Endodermal cell (in vitro differentiated cells): Measurements from ENCODE around the gene MYH7B. TPM values are rescaled to one million over a fixed set of nuclear protein-coding genes. Genes with fewer than 3 reads are reported as not detected.

ENCODE experiments used
- DNase-seq: peaks from one replicate; pipeline ENCODE4 v3.0.0-alpha.2; 2017
- H3K27ac ChIP-seq: 2 replicates; pipeline ENCODE4 v1.5.1; 2013; ENCODE audit warnings: mild to moderate bottlenecking, low read depth, low read length, moderate library complexity
- H3K27me3 ChIP-seq: 2 replicates; pipeline ENCODE4 v1.6.1; 2013; ENCODE audit warnings: mild to moderate bottlenecking, low read length, moderate library complexity; ENCODE audit not compliant: insufficient read depth, control insufficient read depth, poor library complexity, severe bottlenecking
- H3K36me3 ChIP-seq: 2 replicates; pipeline ENCODE4 v1.7.0; 2013; ENCODE audit warnings: mild to moderate bottlenecking, low read length, moderate library complexity; ENCODE audit not compliant: control insufficient read depth, insufficient read depth
- H3K4me1 ChIP-seq: one replicate; pipeline ENCODE4 v1.7.0; 2013; ENCODE audit warnings: low read length; ENCODE audit not compliant: control insufficient read depth, insufficient read depth
- H3K4me3 ChIP-seq: 2 replicates; pipeline ENCODE4 v1.5.1; 2013; ENCODE audit warnings: mild to moderate bottlenecking, low read length, moderate library complexity
- H3K9ac ChIP-seq: 2 replicates; pipeline ENCODE4 v1.6.1; 2013; ENCODE audit warnings: mild to moderate bottlenecking, low read length, moderate library complexity; ENCODE audit not compliant: poor library complexity, severe bottlenecking; ENCODE audit errors: extremely low read depth
- H3K9me3 ChIP-seq: 2 replicates; pipeline ENCODE4 v1.6.1; 2013; ENCODE audit warnings: mild to moderate bottlenecking, low read length, moderate library complexity; ENCODE audit not compliant: control insufficient read depth
- H3K27ac Mint-ChIP-seq: 2 replicates; pipeline ENCODE4 v1.8.0; 2020; ENCODE audit warnings: mixed read lengths
- H3K27me3 Mint-ChIP-seq: 2 replicates; pipeline ENCODE4 v1.8.0; 2021; ENCODE audit warnings: mild to moderate bottlenecking, mixed read lengths; ENCODE audit not compliant: insufficient read depth
- H3K36me3 Mint-ChIP-seq: 2 replicates; pipeline ENCODE4 v1.8.0; 2020; ENCODE audit warnings: low read depth, mixed read lengths
- H3K4me1 Mint-ChIP-seq: 2 replicates; pipeline ENCODE4 v1.8.0; 2020; ENCODE audit warnings: mixed read lengths
- H3K4me3 Mint-ChIP-seq: 2 replicates; pipeline ENCODE4 v1.8.0; 2020; ENCODE audit warnings: mild to moderate bottlenecking, moderate library complexity, mixed read lengths
- H3K9me3 Mint-ChIP-seq: 2 replicates; pipeline ENCODE4 v1.8.0; 2020; ENCODE audit warnings: mild to moderate bottlenecking, mixed read lengths
- CTCF ChIP-seq: fragments of 200-600 bp; sonication (generic); conservative IDR thresholded peaks from 2 replicates; pipeline ENCODE4 v1.5.0; 2021; ENCODE audit warnings: antibody characterized with exemption, mild to moderate bottlenecking
- WGBS, 2 experiments: methylation state at CpG; one replicate each; pipeline versions ENCODE4 v1.1.5 to v1.1.7; 2013; ENCODE audit warnings: missing lambda C conversion rate in 2 of 2, mixed read lengths in 1 of 2; ENCODE audit not compliant: insufficient coverage in 1 of 2, insufficient read length in 1 of 2; 5-methylcytosine and 5-hydroxymethylcytosine counted together
- total RNA-seq, 2 donors: library from RNA; stranded (reverse); fragmentation: NEBNext Ultra II Directional in 1 of 2; extraction: Animal tissue kit (Norgen Biotek cat#: 25700) in 1 of 2; gene quantifications; 2 replicates in 1 of 2; 3 replicates in 1 of 2; pipeline ENCODE4 v1.2.1, GENCODE V29; 2021

The MYH7B gene
- total RNA-seq, 2 donors from 2014 or later: 0.37 to 0.49 TPM

GRCh38 chr20:34915749-34916455 lies 39.8 kb upstream of the MYH7B start:
- Histone ChIP-seq H3K9ac (no peak overlapping the region), H3K27ac (no peak overlapping the region), H3K4me1 (peaks cover 4% of the 10 kb centered on the region), H3K9me3 (no peaks in the 10 kb centered on the region), H3K36me3 (no peaks in the 10 kb centered on the region), H3K27me3 (no peaks in the 10 kb centered on the region), H3K4me3 (no peak overlapping the region)
- H3K4me1 Mint-ChIP-seq: peaks cover 6% of the 10 kb centered on the region
- no peak overlapping the region for H3K27ac Mint-ChIP-seq
- no peaks in the 10 kb centered on the region for H3K27me3 Mint-ChIP-seq
- DNase-seq: no peak
- WGBS, 2 experiments: 89 to 100% methylated on average over 2 to 3 of the region's 4 CpGs
- no peaks in the 10 kb centered on the region for H3K9me3 Mint-ChIP-seq
- H3K4me3 Mint-ChIP-seq: no peak overlapping the region
- peaks cover 19% of the 10 kb centered on the region for H3K36me3 Mint-ChIP-seq
- no peak for TF ChIP-seq CTCF

- H3K36me3 ChIP-seq: no peaks in the 10 kb centered on the region
- H3K9ac ChIP-seq: no peak overlapping the region
- peaks cover 4% of the 10 kb centered on the region for H3K4me1 ChIP-seq
- Mint-ChIP-seq H3K27ac (no peak overlapping the region), H3K4me3 (no peak overlapping the region), H3K27me3 (no peaks in the 10 kb centered on the region), H3K9me3 (no peaks in the 10 kb centered on the region), H3K4me1 (peaks cover 6% of the 10 kb centered on the region), H3K36me3 (peaks cover 19% of the 10 kb centered on the region)
- H3K27ac ChIP-seq: no peak overlapping the region
- WGBS, 2 experiments: 92% methylated on average over 2 of the region's 2 CpGs
- H3K27me3 ChIP-seq: no peaks in the 10 kb centered on the region
- DNase-seq: no peak
- no peaks in the 10 kb centered on the region for H3K9me3 ChIP-seq
- no peak for TF ChIP-seq CTCF
- H3K4me3 ChIP-seq: no peak overlapping the region
Measured at GRCh38 chr20:34916774-34917354, 38.8 kb upstream of the MYH7B start.

- Mint-ChIP-seq H3K9me3 (no peaks in the 10 kb centered on the region), H3K4me1 (peaks cover 6% of the 10 kb centered on the region), H3K27ac (no peak overlapping the region), H3K4me3 (no peak overlapping the region), H3K36me3 (peaks cover 21% of the 10 kb centered on the region), H3K27me3 (no peaks in the 10 kb centered on the region)
- no peak overlapping the region for H3K4me3 ChIP-seq
- no peak for TF ChIP-seq CTCF
- no peaks in the 10 kb centered on the region for H3K27me3 ChIP-seq
- H3K36me3 ChIP-seq: peaks cover 10% of the 10 kb centered on the region
- H3K27ac ChIP-seq: no peak overlapping the region
- DNase-seq: no peak
- peaks cover 10% of the 10 kb centered on the region for H3K9me3 ChIP-seq
- peaks cover 4% of the 10 kb centered on the region for H3K4me1 ChIP-seq
- H3K9ac ChIP-seq: no peak overlapping the region
Measured at GRCh38 chr20:34920055-34920454, 35.6 kb upstream of the MYH7B start.
